ENCODE data around the gene SLC9C1. TPM values are rescaled to one million over a fixed set of nuclear protein-coding genes. Genes with fewer than 3 reads are reported as not detected.

The SLC9C1 gene
- total RNA-seq, 2 donors from 2014 or later, result 0.35 to 1.3 TPM

- DNase-seq (ENCODE audit: low spot score), result no peak
- Histone ChIP-seq H3K4me3 (no peak overlapping the region), H3K36me3 (no peaks in the 10 kb centered on the region), H3K27me3 (no peaks in the 10 kb centered on the region), H3K27ac (no peak overlapping the region), H3K4me1 (no peaks in the 10 kb centered on the region), H3K9me3 (peaks cover 0 to 23% of the 10 kb centered on the region in 2 donors)
- TF ChIP-seq CTCF (IDR thresholded peaks at IDR 0.05), result no peak
Observed at GRCh38 chr3:112143251-112143650, 150.8 kb downstream of the SLC9C1 start.

- Histone ChIP-seq H3K4me1 (no peaks in the 10 kb centered on the region), H3K36me3 (no peaks in the 10 kb centered on the region), H3K4me3 (no peak overlapping the region), H3K9me3 (peaks cover 0 to 7% of the 10 kb centered on the region in 2 donors), H3K27ac (no peak overlapping the region), H3K27me3 (no peaks in the 10 kb centered on the region)
- no peak for DNase-seq (ENCODE audit: low spot score)
- no peak for TF ChIP-seq CTCF (IDR thresholded peaks at IDR 0.05)
Observed at GRCh38 chr3:112141293-112141692, 152.7 kb downstream of the SLC9C1 start.

GRCh38 chr3:112140584-112140983 is 153.4 kb downstream of the SLC9C1 start:
- H3K27me3 ChIP-seq, result no peaks in the 10 kb centered on the region
- H3K27ac ChIP-seq, result no peak overlapping the region
- no peak for DNase-seq (ENCODE audit: low spot score)
- no peaks in the 10 kb centered on the region for H3K36me3 ChIP-seq
- no peak overlapping the region for H3K4me3 ChIP-seq
- H3K9me3 ChIP-seq, result peaks cover 0 to 7% of the 10 kb centered on the region in 2 donors
- no peaks in the 10 kb centered on the region for H3K4me1 ChIP-seq
- no peak for TF ChIP-seq CTCF (IDR thresholded peaks at IDR 0.05)

- Histone ChIP-seq H3K36me3 (no peaks in the 10 kb centered on the region), H3K9me3 (peaks cover 0 to under 1% of the 10 kb centered on the region in 2 donors), H3K4me1 (no peaks in the 10 kb centered on the region), H3K27ac (no peak overlapping the region), H3K27me3 (no peaks in the 10 kb centered on the region), H3K4me3 (no peak overlapping the region)
- no peak for DNase-seq (ENCODE audit: low spot score)
- no peak for TF ChIP-seq CTCF (IDR thresholded peaks at IDR 0.05)
Observed at GRCh38 chr3:112138219-112138969, 155.6 kb downstream of the SLC9C1 start.

GRCh38 chr3:112137781-112138180 is 156.2 kb downstream of the SLC9C1 start:
- Histone ChIP-seq H3K4me1 (no peaks in the 10 kb centered on the region), H3K36me3 (no peaks in the 10 kb centered on the region), H3K27me3 (no peaks in the 10 kb centered on the region), H3K27ac (no peak overlapping the region), H3K9me3 (no peaks in the 10 kb centered on the region), H3K4me3 (no peak overlapping the region)
- TF ChIP-seq CTCF (IDR thresholded peaks at IDR 0.05), result no peak
- no peak for DNase-seq (ENCODE audit: low spot score)
